ENCODE data around the gene NMU. TPM values are rescaled to one million over a fixed set of nuclear protein-coding genes. Genes with fewer than 3 reads are reported as not detected.

The NMU gene
- total and polyA plus RNA-seq, 9 of the 15 experiments (the other 6 are each of a cell fraction or from before 2014, with no cell fraction given): 73.8 to 846 (median 599) TPM

- TF ChIP-seq, protein P1, sequence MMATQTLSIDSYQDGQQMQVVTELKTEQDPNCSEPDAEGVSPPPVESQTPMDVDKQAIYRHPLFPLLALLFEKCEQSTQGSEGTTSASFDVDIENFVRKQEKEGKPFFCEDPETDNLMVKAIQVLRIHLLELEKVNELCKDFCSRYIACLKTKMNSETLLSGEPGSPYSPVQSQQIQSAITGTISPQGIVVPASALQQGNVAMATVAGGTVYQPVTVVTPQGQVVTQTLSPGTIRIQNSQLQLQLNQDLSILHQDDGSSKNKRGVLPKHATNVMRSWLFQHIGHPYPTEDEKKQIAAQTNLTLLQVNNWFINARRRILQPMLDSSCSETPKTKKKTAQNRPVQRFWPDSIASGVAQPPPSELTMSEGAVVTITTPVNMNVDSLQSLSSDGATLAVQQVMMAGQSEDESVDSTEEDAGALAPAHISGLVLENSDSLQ (IDR thresholded peaks at IDR 0.05): no peak; the same call in 1 of the 2 replicates
- no peak for TF ChIP-seq HOXB6 (CRISPR knock-in tag; IDR thresholded peaks at IDR 0.05; ENCODE audit: borderline replicate concordance)
- no peak for TF ChIP-seq ZC3H8 (IDR thresholded peaks at IDR 0.05)
- TF ChIP-seq MEIS2 (IDR thresholded peaks at IDR 0.05; ENCODE audit: partially characterized antibody): peak; percentile 47
- no peak for TF ChIP-seq ZNF583 (CRISPR knock-in tag; IDR thresholded peaks at IDR 0.05)
- no peak for TF ChIP-seq NFE2L1 (tag; IDR thresholded peaks at IDR 0.05; ENCODE audit: borderline replicate concordance, low read depth)
- TF ChIP-seq C11orf30 (IDR thresholded peaks at IDR 0.05; ENCODE audit: low read depth): no peak
- no peak for TF ChIP-seq ZNF3 (CRISPR knock-in tag; IDR thresholded peaks at IDR 0.05)
- TF ChIP-seq ZBTB11 (CRISPR knock-in tag; IDR thresholded peaks at IDR 0.05): no peak
- TF ChIP-seq, protein P2, sequence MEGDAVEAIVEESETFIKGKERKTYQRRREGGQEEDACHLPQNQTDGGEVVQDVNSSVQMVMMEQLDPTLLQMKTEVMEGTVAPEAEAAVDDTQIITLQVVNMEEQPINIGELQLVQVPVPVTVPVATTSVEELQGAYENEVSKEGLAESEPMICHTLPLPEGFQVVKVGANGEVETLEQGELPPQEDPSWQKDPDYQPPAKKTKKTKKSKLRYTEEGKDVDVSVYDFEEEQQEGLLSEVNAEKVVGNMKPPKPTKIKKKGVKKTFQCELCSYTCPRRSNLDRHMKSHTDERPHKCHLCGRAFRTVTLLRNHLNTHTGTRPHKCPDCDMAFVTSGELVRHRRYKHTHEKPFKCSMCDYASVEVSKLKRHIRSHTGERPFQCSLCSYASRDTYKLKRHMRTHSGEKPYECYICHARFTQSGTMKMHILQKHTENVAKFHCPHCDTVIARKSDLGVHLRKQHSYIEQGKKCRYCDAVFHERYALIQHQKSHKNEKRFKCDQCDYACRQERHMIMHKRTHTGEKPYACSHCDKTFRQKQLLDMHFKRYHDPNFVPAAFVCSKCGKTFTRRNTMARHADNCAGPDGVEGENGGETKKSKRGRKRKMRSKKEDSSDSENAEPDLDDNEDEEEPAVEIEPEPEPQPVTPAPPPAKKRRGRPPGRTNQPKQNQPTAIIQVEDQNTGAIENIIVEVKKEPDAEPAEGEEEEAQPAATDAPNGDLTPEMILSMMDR (IDR thresholded peaks at IDR 0.05 in 2 of 3, conservative IDR thresholded peaks at IDR 0.05 in 1 of 3; ENCODE audit: insufficient read depth in 2 of 3, low read depth in 1 of 3, low read length in 3 of 3): no peak
- no peak for TF ChIP-seq ZNF408 (CRISPR knock-in tag; IDR thresholded peaks at IDR 0.05; ENCODE audit: low read depth)
- no peak for TF ChIP-seq ZBTB34 (CRISPR knock-in tag; IDR thresholded peaks at IDR 0.05)
- TF ChIP-seq JUND (IDR thresholded peaks at IDR 0.05; ENCODE audit: borderline replicate concordance, low read depth, low read length): 0 out of 2 replicates have a peak, but pooled peaks have one; percentile 11
- no peak for TF ChIP-seq JUND (tag; IDR thresholded peaks at IDR 0.05; ENCODE audit: borderline replicate concordance, low read depth, low read length)
- TF ChIP-seq HEY1 (CRISPR knock-in tag; IDR thresholded peaks at IDR 0.05; ENCODE audit: borderline replicate concordance): no peak
- no peak for TF ChIP-seq BDP1 (IDR thresholded peaks at IDR 0.05; ENCODE audit: insufficient read depth, insufficient read length)
- no peak for TF ChIP-seq TARDBP (IDR thresholded peaks at IDR 0.05)
- no peak for TF ChIP-seq ZNF639 (CRISPR knock-in tag; conservative IDR thresholded peaks at IDR 0.05 in 1 of 2, IDR thresholded peaks at IDR 0.05 in 1 of 2)
- no peak for TF ChIP-seq ZNF436 (CRISPR knock-in tag; IDR thresholded peaks at IDR 0.05)
- TF ChIP-seq ZNF184 (CRISPR knock-in tag; IDR thresholded peaks at IDR 0.05): no peak
Observed at GRCh38 chr4:55635282-55635681, 816 bp downstream of the NMU start (continued).

Measured in K562 (cell line).